Measurements from ENCODE around the gene XKR7.

Gene XKR7

DNA sequence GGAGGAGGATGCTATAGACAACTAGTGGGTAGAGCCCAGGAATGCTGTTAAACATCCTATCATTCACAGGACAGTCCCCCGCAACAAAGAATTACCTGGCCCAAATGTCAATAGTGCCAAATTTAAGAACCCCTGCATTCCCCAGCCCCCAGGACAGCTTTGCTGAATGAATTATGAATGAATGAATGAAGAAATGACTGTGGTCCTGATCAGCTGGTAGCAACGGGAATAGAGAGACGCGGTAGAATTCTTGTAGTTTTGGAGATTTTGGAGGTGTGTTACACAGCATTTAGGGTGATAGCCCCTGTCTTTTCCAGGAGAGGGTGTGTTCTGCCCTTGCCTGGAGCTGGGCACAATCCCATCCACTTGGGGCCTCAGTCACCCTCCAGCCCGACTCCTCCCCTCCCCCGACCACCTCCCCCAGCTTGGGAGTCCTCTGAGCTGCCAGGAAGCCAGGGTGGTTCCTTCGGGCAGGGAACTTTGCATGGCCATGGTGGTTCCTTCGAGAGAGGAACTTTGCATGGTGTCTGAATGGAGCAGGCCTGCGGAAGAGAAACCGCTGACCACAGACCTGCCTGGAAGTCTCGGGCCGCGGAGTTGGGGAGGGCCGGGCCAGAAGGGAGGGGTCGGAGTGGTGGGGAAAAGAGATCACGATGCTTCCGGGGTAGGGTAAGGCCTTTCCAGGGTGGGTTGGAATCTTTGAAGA is 83.1 kb downstream of the XKR7 start:
- no peak for DNase-seq

DNA sequence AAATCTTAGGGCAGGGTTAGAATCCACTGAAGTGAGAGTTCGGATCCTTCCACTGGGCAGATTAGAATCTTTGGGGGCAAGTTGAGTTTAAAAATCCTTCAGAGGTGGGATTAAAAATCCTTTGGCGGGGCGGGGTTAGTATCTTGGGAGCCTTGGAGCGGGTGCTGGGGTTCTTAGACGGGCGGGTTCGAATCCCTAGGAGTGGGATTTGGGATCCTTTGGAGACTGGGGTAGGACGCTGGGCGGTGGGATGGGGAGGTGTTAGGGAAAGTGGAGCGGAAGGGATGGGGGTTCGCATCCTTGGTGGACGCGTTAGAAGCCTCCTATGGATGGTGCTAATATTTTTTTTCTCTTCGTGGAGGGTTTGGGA is 83.8 kb downstream of the XKR7 start:
- no peak for DNase-seq

DNA sequence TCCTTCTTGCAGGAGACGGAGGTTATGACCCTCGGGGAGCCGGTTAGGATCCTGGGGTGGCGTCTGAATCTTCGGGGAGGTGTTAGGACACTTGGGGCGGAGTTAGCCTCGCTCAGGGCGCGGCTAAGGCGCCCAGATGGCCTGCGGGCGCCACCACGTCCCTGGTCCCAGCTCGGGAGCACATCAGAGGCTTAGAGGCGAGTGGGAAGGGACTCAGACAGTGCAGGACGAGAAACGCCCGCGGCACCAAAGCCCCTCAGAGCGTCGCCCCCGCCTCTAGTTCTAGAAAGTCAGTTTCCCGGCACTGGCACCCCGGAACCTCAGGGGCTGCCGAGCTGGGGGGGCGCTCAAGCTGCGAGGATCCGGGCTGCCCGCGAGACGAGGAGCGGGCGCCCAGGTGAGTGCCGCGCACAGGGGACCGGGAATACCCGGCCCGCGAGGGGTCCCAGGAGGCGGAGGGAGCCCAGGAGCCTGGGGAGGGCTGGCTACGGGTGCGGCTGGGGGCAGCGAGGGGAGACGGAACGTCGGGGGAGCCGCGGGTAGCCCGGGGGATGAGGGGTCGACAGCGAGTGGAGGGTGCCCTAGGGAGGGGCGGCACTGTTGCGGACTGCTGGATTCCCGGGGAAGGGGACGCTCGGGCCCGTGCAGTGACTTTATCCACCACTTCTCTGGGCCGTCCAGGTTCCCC is 84.3 kb downstream of the XKR7 start, which contains the start of gene HCK:
HCK (plus strand) TSS at position 153 of the 688 bp plus-strand sequence.
- DNase-seq: no peak

DNA sequence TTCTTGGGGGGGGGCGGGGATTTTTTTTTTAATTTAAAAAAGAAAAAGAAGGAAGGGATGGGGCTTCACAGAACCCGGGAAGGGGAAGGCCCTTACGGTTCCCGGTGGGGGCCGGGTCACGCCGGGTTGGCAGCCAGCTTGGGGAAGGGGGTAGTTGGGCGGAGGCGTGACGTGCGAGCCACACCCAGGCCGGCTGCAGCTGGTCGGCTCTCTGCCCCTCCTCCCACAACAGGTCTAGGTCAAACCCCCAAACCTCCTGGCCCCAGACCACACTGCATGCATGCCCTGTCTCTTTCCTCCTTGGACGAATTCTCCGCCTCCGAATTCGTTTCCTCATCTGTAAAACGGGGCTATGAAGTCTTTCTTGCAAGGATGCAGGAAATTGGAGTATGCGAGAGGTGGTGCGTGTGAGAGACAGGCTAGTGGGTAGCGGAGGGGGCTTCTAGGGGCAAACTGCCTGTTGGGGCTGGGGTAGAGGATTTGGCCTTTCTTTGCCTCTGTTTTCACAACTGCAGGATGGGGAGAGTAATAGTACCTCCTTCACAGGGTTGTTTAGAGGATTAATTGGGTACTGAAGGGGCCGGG is 84.9 kb downstream of the XKR7 start:
- DNase-seq: no peak
